Activated naive CD4-positive, alpha-beta T cell treated with Interleukin-2 at 50 U/mL for 16 hours (primary cell): ENCODE data around the gene DLL4.

Experiments used
- DNase-seq: peaks from one replicate; pipeline ENCODE4 v3.0.0-alpha.2; 2020

DLL4 gene

DNA sequence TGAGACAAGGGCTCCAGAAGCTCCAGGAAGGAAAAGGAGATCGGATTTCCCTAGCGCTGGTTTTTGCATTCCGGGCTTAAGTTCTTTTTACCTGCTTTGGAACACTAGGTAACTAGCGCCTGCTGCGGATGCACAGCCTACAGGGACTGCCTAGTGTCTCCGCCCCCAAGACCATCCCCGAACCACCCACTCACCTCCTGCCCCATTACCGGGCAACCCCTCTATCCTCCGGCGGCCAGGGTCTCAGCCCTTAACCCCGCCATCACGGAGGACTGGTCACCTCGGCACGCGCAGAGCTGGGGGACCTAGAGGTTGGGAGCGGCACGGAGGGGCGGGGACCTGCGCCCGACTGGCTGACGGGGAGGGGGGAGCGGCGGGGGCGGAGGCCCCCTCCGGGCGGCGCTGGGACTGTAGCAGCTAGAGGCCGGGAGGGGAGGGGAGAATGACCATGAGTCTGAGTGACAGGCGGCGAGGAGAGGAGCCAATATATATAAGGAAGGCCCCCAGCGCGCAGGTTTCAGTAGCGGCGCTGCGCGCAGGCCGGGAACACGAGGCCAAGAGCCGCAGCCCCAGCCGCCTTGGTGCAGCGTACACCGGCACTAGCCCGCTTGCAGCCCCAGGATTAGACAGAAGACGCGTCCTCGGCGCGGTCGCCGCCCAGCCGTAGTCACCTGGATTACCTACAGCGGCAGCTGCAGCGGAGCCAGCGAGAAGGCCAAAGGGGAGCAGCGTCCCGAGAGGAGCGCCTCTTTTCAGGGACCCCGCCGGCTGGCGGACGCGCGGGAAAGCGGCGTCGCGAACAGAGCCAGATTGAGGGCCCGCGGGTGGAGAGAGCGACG is at the start of gene DLL4:
Gene DLL4 (plus strand): TSS at position 520 of the 839 bp plus-strand sequence. CDS start 329 bp downstream, outside the sequence.
- peak; percentile 47 for DNase-seq

DNA sequence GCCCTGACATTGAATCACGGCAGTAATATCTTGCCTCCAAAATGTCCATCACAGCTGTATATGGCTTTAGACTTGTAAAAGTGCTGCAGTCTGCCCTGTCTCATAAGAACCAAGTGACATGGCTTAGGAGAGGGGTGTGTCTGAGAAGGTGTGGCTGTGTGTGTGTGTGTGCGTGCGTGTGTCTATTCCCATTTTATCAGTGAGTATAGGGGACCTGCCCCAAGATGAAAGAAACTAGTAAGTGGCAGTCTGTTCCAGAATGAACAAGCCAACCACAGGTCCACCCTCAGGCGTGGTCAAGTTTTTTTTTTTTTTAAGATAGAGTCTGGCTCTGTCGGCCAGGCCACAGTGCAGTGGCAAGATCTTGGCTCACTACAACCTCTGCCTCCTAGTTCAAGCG is 49.5 kb upstream of the DLL4 start:
- DNase-seq = no peak

DNA sequence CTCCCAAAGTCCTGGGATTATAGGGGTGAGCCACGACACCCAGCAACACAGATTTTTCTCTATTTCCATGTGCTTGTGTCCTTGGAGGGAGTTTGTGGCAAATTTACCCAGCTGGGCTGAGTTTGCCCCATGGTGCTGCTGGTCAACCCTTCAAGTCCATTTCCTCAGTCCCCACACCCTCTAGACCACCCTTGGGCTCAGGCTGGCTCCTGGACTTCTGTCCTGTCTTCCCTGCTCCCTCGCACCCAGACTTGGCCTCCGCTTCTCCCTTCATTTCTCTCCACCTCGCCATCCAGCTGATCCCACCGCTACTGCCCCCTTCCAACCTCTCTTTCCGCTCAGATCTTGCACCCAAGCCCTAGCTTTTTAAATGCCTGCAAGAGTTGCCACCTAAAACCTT is 47.8 kb upstream of the DLL4 start:
- DNase-seq = no peak

DNA sequence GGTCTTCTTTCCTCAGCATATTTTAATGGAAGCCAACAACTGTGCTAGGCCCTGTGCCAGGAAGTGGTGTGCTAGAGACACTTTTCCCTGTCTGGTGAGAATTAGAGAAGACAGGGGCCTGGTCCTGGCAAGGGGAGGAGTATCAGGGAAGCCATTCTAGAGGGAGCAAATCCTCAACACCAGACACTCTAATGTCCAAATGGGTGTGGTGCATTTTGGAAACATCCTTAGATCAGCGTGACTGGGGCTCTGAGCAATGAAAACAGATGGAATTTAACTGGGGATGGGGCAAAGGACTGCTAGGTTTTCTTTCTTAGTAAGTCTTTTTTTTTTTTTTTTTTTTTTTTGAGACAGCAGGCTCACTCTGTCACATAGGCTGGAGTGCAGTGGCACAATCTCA is 42.6 kb upstream of the DLL4 start:
- no peak for DNase-seq

DNA sequence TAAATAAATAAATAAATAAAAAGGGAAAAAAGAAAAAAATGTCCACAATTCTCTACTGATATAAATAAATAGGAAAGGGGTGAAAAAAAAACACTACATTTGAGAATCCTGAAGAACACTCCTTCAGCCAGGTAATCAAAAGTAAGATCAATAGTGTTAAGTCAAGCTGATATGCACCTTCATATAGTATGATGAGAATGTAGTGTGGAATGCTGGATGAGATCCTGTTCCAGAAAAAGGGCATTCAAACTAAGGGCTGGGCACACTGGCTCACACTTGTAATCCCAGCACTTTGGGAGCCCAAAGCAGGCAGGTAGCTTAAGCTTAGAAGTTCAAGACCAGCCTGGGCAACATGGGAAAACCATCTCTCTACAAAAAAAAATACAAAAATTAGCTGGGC is 40.0 kb upstream of the DLL4 start:
- no peak for DNase-seq

DNA sequence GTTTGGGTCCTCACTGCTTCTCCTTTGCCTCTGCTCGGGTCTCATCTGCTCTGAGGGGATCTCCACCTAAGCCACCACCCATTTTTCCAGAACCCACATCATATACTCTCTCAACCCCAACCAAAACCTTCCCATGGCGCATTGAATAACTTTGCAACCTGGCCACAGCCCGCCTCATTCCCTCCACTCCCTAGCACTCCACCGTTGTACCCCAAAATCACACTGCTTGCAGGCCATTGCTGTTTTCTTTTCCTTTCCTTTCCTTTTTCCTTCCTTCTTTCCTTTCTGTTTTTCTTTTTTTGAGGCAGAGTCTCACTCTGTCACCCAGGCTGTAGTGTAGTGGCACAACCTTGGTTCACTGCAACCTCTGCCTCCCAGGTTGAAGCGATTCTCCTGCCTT is 38.0 kb upstream of the DLL4 start:
- DNase-seq = no peak

DNA sequence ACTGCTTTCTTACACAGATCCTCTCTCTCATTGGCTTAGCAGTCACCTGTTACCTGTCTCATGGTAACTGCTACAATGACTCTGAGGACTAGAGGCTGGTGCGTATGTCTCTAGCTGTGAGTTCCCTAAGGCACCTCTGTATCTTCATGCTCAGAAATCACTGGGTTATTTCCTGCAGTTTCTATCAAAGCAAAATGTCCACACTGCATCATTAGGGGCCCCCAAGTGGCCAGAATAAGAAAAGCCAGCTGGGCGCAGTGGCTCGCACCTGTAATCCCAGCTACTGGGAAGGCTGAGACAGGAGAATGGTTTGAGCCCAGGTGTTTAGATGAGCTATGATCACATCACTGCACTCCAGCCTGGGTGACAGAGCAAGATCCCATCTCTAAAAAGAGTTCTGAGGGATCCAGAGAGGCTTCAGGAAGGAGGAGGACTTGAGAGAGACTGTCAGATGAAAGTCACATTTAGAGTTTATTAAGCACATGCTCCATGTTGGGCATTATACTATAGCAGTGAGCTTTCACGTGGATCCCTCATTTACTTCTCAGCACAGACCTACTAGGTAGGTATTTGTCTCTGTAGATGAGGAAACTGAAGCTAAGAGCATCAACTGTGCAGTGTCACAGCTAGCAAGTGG is 37.2 kb upstream of the DLL4 start:
- peak; percentile 32 for DNase-seq

DNA sequence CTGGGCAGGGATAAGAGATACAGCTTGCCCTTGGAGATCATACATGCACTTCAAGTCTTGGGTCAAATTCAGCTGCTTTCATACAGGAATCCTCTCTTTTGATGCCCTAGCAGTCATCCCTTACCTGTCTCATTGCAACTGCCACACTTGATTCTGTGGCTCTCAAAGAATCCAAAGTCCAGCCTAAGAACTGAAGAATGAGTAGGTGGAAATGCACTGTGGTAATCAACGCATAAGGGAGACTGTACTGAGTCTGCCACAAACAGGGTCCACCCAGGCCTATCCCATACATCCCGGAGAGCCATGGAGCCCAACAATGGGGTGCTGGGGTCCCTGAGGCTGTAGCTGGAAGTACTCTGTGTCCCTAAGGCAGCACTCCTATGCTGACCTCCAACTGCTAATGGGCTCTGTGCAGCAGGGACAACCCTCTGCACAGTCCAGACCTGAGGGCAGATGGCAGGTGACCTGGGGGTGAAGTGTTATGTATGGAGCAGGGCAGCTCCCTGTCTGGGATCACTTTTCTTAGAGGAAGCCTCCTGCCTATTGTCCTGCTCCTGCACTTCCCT is 36.6 kb upstream of the DLL4 start:
- no peak for DNase-seq

DNA sequence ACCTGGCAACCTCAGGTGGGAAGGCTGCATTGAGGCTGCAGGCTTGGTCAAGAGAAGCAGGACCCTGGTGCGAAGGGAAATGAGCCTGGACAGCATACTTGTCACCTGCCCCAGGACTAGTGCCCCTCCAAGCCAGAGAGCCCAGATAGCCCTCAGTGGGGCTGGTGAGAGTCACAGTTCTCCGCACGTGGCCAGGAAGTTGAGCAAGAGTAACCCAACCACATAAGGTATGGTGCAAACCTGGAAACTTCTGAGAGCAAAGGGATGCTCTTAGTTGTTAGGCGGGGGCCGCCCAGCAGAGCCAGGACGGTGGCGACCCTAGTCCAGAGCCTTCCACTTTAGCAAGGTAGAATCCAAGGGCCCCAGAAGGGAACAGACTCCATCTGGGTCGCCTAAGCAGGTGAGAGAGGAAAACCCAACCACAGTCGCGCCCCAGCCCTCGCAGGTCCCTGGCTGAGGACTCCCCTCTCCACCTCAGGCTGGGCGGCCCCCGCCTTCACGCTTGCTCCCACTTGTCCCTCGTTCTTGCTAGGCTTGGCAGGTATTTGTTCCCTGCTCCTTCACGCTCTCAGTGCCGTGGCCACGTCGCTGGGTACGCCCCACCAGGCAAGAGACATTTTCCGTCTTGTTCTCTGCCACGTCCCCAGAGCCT is 36.0 kb upstream of the DLL4 start:
- DNase-seq = no peak

DNA sequence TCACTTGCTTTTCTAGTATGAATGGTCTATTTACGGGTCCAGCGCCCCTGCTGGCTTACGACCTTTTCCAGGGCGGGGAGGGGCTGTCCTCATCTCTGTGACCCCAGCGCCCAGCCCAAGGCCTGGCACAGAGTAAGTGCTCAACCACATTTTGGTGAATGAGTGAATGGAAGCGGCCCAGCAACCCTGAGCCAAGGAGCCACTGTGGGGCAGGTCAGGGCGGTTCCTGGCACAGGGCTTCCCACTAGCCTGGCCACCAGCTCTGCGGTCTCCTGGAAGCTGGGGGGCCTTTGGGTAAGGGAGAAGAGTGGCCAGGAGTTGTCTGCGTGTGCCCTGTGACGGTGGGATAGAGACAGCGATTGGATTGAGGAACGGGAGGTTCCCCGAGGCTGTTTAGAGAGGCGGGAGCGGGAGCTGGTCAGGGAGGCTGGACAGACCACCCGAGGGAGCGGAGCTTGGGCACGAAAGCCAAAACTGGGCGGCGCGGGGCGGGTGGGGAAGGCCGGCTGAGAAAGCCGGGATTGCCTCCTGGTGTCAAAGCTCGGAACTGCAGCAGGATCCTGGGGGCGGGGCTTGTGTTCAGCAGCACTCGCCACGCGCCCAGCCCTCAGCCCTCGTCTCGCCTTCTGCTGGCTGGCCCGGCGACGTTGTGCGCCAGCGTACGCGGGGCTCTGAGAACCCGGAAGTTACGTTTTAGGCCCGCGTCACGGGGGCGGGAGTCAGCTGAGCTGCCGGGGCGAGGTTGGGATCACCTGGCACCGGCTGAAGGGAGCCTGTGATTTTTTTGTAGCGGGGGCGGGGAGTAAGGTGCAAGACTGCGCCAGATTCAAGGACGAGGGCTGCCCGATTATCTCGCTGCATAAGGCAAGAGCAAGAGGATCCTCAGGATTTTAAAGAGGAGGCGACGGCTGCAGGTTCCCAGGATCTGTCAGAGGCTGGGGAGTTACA is 35.1 kb upstream of the DLL4 start, which contains the start of gene VPS18:
Gene VPS18 (plus strand): TSS at position 718 of the 948 bp plus-strand sequence. CDS start 319 bp downstream, outside the sequence.
- peak; percentile 99 for DNase-seq

DNA sequence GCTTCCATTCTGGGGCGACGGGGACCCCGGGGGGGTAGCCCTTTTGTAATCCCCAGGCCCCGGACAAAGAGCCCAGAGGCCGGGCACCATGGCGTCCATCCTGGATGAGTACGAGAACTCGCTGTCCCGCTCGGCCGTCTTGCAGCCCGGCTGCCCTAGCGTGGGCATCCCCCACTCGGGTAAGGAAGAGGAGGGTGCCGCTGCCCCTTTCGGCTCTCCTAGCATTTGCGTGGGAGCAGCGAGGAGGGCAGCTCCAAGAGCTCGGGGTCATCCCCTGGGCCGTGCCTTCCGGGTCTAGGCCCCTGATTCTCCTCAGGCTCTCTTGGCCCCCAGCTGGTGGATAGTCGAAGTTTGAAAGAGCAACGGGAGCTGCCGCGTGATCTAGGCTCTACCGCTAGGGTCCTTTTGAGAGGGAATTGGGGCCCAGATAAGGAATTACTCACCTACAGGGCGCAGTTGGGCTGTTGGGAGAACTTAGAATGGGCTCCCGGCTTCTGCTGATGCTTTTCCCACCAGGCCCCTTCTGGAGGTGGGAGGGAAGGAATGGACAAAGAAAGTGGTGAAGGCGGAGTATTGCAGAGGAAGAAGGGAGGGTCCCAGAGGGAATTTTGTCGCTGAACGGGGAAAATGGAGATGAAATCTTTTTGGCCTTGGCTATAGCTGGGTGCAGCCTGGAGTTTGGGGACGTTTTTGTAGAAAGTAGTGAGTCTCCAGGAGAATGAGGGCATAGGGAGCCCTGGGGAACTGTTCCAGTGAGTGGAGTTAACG is 34.3 kb upstream of the DLL4 start:
- DNase-seq = peak; percentile 72

DNA sequence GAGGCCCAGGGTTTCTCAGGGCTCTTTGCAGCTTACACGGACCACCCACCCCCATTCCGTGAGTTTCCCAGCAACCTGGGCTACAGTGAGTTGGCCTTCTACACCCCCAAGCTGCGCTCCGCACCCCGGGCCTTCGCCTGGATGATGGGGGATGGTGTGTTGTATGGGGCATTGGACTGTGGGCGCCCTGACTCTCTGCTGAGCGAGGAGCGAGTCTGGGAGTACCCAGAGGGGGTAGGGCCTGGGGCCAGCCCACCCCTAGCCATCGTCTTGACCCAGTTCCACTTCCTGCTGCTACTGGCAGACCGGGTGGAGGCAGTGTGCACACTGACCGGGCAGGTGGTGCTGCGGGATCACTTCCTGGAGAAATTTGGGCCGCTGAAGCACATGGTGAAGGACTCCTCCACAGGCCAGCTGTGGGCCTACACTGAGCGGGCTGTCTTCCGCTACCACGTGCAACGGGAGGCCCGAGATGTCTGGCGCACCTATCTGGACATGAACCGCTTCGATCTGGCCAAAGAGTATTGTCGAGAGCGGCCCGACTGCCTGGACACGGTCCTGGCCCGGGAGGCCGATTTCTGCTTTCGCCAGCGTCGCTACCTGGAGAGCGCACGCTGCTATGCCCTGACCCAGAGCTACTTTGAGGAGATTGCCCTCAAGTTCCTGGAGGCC is 29.5 kb upstream of the DLL4 start:
- DNase-seq = no peak

DNA sequence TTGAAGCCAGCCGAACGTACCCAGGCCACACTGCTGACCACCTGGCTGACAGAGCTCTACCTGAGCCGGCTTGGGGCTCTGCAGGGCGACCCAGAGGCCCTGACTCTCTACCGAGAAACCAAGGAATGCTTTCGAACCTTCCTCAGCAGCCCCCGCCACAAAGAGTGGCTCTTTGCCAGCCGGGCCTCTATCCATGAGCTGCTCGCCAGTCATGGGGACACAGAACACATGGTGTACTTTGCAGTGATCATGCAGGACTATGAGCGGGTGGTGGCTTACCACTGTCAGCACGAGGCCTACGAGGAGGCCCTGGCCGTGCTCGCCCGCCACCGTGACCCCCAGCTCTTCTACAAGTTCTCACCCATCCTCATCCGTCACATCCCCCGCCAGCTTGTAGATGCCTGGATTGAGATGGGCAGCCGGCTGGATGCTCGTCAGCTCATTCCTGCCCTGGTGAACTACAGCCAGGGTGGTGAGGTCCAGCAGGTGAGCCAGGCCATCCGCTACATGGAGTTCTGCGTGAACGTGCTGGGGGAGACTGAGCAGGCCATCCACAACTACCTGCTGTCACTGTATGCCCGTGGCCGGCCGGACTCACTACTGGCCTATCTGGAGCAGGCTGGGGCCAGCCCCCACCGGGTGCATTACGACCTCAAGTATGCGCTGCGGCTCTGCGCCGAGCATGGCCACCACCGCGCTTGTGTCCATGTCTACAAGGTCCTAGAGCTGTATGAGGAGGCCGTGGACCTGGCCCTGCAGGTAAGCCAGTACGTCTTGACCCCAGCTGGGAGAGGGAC is 28.7 kb upstream of the DLL4 start:
- DNase-seq = no peak

DNA sequence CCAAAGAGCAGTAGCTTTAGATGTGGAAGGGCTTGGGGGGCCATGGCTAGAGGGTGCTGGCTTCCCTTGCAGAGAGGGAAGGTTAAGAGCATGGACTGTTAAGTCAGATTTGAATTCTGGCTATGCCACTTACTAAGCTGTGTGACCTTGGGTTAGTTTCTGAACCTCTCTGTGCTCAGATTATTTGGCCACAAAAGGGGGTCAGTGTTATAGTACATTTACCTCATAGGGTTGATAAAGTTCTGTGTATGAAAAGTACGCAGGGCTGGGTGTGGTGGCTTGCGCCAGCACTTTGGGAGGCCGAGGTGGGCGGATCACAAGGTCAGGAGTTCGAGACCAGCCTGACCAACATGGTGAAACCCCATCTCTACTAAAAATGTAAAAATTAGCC is 28.1 kb upstream of the DLL4 start:
- no peak for DNase-seq

DNA sequence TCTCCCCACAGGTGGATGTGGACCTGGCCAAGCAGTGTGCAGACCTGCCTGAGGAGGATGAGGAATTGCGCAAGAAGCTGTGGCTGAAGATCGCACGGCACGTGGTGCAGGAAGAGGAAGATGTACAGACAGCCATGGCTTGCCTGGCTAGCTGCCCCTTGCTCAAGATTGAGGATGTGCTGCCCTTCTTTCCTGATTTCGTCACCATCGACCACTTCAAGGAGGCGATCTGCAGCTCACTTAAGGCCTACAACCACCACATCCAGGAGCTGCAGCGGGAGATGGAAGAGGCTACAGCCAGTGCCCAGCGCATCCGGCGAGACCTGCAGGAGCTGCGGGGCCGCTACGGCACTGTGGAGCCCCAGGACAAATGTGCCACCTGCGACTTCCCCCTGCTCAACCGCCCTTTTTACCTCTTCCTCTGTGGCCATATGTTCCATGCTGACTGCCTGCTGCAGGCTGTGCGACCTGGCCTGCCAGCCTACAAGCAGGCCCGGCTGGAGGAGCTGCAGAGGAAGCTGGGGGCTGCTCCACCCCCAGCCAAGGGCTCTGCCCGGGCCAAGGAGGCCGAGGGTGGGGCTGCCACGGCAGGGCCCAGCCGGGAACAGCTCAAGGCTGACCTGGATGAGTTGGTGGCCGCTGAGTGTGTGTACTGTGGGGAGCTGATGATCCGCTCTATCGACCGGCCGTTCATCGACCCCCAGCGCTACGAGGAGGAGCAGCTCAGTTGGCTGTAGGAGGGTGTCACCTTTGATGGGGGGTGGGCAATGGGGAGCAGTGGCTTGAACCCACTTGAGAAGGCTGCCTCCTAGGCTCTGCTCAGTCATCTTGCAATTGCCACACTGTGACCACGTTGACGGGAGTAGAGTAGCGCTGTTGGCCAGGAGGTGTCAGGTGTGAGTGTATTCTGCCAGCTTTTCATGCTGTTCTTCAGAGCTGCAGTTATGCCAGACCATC is 26.3 kb upstream of the DLL4 start:
- DNase-seq = no peak

DNA sequence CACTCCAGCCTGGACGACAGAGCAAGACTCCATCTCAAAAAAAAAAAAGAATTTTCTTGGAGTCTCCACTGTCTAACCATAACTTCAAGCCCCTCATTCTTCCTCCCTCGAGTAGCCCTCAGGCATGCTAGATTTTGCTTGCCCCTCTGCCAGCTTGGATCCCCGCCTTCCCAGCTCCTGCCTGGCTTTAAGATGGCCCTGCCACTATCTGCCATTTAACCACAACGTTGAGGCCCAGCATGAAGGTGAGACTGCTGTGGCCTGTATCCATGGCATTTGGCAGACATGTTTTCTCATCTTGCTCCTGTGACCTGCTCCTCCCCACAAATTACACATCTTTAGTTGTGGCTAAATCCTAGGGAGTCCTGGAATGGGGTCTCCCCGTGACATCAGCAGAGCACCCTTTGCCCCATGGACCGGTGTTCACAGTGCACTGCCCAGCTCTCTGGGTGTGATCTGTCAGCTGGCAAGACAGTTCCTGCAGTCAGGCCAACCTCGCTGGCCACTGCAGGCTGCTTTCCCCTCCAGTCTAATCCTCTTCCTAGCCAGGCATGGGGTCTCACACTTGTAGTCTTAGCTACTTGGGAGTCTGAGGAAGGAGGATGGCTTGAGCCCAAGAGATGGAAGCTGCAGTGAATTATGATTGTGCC is 24.5 kb upstream of the DLL4 start:
- DNase-seq = no peak

DNA sequence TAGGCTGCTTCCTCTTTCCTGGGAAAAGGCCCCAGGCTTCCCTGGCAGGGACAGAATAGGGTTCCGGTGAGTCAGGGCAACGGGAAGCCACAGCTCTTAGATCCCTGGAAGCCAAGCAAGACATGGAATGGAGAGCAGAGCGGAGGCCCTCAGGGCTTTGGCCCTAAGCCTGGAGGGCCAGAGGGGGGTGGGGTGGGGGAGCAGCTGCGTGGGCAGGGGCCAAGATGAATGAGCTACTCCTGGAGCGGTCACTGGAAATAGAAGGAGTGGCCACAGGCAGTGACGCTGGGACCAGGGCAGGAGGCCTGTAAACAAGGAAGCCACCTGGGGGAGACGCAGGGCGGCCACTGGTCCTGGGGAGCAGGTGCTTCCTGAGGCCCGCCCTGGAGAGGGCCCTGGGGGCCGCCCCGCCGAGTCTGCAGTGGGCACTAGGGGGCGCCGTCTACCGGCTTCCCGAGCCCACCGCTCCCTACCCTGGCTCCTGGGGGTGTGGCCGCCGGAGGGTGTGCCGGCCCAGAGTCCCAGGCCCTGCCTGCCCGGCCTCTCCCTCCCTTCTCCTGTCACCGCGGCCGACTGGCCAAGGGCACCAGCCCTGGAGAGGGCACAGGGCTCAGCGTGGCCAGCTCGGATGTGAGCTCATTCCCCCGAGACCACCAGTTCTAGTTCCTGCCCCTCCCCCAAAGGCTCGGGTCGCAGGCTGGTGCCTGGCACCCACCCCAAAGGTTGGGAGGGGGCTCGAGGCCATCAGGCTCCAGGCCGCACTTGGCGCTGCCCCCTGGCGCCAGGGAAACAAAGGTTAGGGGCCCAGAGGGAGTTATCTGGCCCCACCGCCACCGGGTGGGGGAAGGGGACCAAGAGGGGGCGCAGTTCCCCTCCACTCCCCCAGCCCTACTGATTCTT is 22.8 kb upstream of the DLL4 start:
- DNase-seq = peak; percentile 78
